Endothelial cell of umbilical vein (primary cell): ENCODE data around the gene NATD1. TPM values are rescaled to one million over a fixed set of nuclear protein-coding genes. Genes with fewer than 3 reads are reported as not detected.

Source experiments
- BruUV-seq: library from RNA; stranded (reverse); fragments of 400-500 nt; replicated peaks from 2 replicates; lab custom pipeline; 2021; lab: Mats Ljungman, UMichigan
- CTCF ChIA-PET: fragments of 300-600, 350-600 bp; sonication (Branson Sonifier 250); formaldehyde crosslinking; loops from one replicate; lab custom pipeline; 2021; ENCODE audit warnings: antibody characterized with exemption, inconsistent platforms; lab: Charles Lee
- POLR2A ChIA-PET: fragments of 300-600, 350-600 bp; sonication (Branson Sonifier 250); formaldehyde crosslinking; loops from one replicate; lab custom pipeline; 2021; ENCODE audit warnings: antibody characterized with exemption, inconsistent platforms; lab: Charles Lee
- DNase-seq: peaks from one replicate; pipeline ENCODE4 v3.0.0-alpha.2; 2011; ENCODE audit warnings: low read depth, low spot score
- FAIRE-seq: peaks from 2 replicates; lab custom pipeline; 2011; peaks lifted over from hg19 to GRCh38; lab: Jason Lieb, UNC
- H2AFZ ChIP-seq: 2 replicates; pipeline ENCODE4 v1.6.0; 2012; ENCODE audit warnings: low read depth, low read length, control low read depth, inconsistent platforms
- H3K27ac ChIP-seq: 2 replicates; pipeline ENCODE4 v1.5.1; 2011; ENCODE audit warnings: low read depth, mild to moderate bottlenecking, control low read depth, low read length, moderate library complexity; ENCODE audit not compliant: insufficient read depth
- H3K27me3 ChIP-seq, 2 experiments: 2 replicates each; pipeline versions ENCODE4 v1.6.0 to v1.6.1; 2011; ENCODE audit warnings: low read length in 2 of 2, mixed read lengths in 1 of 2; ENCODE audit not compliant: control insufficient read depth in 2 of 2, insufficient read depth in 2 of 2
- H3K36me3 ChIP-seq, 2 experiments: 2 replicates in 1 of 2; 3 replicates in 1 of 2; pipeline ENCODE4 v1.5.1; 2011; ENCODE audit warnings: low read length in 2 of 2, mild to moderate bottlenecking in 1 of 2, moderate library complexity in 1 of 2; ENCODE audit not compliant: control insufficient read depth in 2 of 2, insufficient read depth in 2 of 2; ENCODE audit errors: extremely low read depth in 1 of 2
- H3K4me1 ChIP-seq: 3 replicates; pipeline ENCODE4 v1.5.1; 2011; ENCODE audit warnings: mild to moderate bottlenecking, low read length; ENCODE audit not compliant: control insufficient read depth, insufficient read depth; ENCODE audit errors: extremely low read depth
- H3K4me2 ChIP-seq: 2 replicates; pipeline ENCODE4 v1.6.1; 2011; ENCODE audit warnings: low read length, control low read depth, mixed read lengths; ENCODE audit not compliant: insufficient read depth
- H3K4me3 ChIP-seq, 3 experiments: fragments of 200-600 bp in 1 of 3; sonication (generic), shearing (Covaris generic) in 1 of 3; replicated peaks in 1 of 3; 2 replicates each; pipeline ENCODE4 v1.5.1; 2011 to 2016; ENCODE audit warnings: control low read depth in 3 of 3, low read length in 3 of 3, mild to moderate bottlenecking in 2 of 3, inconsistent platforms in 1 of 3, low read depth in 1 of 3, moderate library complexity in 1 of 3; ENCODE audit not compliant: insufficient read depth in 1 of 3
- H3K79me2 ChIP-seq: 2 replicates; pipeline ENCODE4 v1.6.0; 2012; ENCODE audit warnings: low read length, inconsistent platforms; ENCODE audit not compliant: control insufficient read depth, insufficient read depth
- H3K9ac ChIP-seq: replicated peaks from 2 replicates; pipeline ENCODE3; 2011; ENCODE audit warnings: low read length, control low read depth; ENCODE audit not compliant: insufficient read depth; ENCODE audit errors: extremely low read depth
- H3K9me1 ChIP-seq: replicated peaks from 3 replicates; pipeline ENCODE4 v1.6.0; 2011; ENCODE audit warnings: mild to moderate bottlenecking, low read length; ENCODE audit not compliant: control insufficient read depth, insufficient read depth; ENCODE audit errors: extremely low read depth
- H3K9me3 ChIP-seq: replicated peaks from 2 replicates; pipeline ENCODE4 v1.5.1; 2012; ENCODE audit warnings: low read length, inconsistent platforms; ENCODE audit not compliant: control insufficient read depth, insufficient read depth
- H4K20me1 ChIP-seq: replicated peaks from 2 replicates; pipeline ENCODE3; 2011; ENCODE audit warnings: mild to moderate bottlenecking, low read length; ENCODE audit not compliant: control insufficient read depth, insufficient read depth; ENCODE audit errors: extremely low read depth
- CTCF ChIP-seq, 2 donors: IDR thresholded peaks; 1 replicate in 1 of 2; 2 replicates in 1 of 2; pipeline ENCODE4 v1.5.1; 2011; ENCODE audit warnings: low read length in 2 of 2, mild to moderate bottlenecking in 2 of 2, moderate library complexity in 2 of 2, control low read depth in 1 of 2, inconsistent platforms in 1 of 2, low read depth in 1 of 2; ENCODE audit not compliant: insufficient read depth in 1 of 2; ENCODE audit errors: extremely low read depth in 1 of 2
- EZH2 ChIP-seq: IDR thresholded peaks from 2 replicates; pipeline ENCODE4 v1.6.1; 2012; ENCODE audit warnings: borderline replicate concordance, low read depth, mild to moderate bottlenecking, moderate library complexity, low read length, inconsistent platforms; ENCODE audit not compliant: severe bottlenecking
- FOS ChIP-seq: IDR thresholded peaks from 2 replicates; pipeline ENCODE4 v1.6.1; 2011; ENCODE audit warnings: mild to moderate bottlenecking, low read length, moderate library complexity, borderline replicate concordance; ENCODE audit not compliant: insufficient read depth
- GATA2 ChIP-seq: IDR thresholded peaks from 2 replicates; pipeline ENCODE4 v1.7.0; 2011; ENCODE audit warnings: low read depth, mild to moderate bottlenecking, moderate library complexity, mixed read lengths, low read length; ENCODE audit not compliant: insufficient read length, insufficient read depth
- JUN ChIP-seq: IDR thresholded peaks from 2 replicates; pipeline ENCODE4 v1.6.1; 2011; ENCODE audit warnings: borderline replicate concordance, low read depth; ENCODE audit not compliant: insufficient read length, insufficient read depth
- MAX ChIP-seq: IDR thresholded peaks from 2 replicates; pipeline ENCODE4 v1.6.1; 2011; ENCODE audit not compliant: insufficient read depth, insufficient read length
- MYC ChIP-seq: IDR thresholded peaks from one replicate; pipeline ENCODE4 v1.6.1; 2011; ENCODE audit warnings: mild to moderate bottlenecking, low read depth, low read length
- POLR2A ChIP-seq: IDR thresholded peaks from 2 replicates; pipeline ENCODE4 v1.6.1; 2012; ENCODE audit warnings: low read depth, mild to moderate bottlenecking, control low read depth, low read length
- POLR2AphosphoS5 ChIP-seq: IDR thresholded peaks from 2 replicates; pipeline ENCODE4 v1.6.1; 2012; ENCODE audit warnings: low read depth, mild to moderate bottlenecking, control low read depth, low read length, moderate library complexity; ENCODE audit not compliant: insufficient read depth
- dilution Hi-C: fragments of 300-500 bp; cut with MboI; formaldehyde crosslinking; loops from one replicate; pipeline ENCODE4 v1.15.0; 2019; ENCODE audit warnings: low sequenced_read_pairs; ENCODE audit not compliant: extremely low pct_ligation_motif_present
- intact Hi-C: fragments of 100-400 bp; cut with micrococcal nuclease; formaldehyde crosslinking; loops from one replicate; pipeline ENCODE4 v1.10.0; 2022
- polyA plus RNA-seq, 4 experiments: library from polyadenylated mRNA; depleted of rRNA in 3 of 4; stranded (reverse) in 3 of 4; unstranded in 1 of 4; fragments of >200 nt; gene quantifications; 2 replicates each; pipeline versions ENCODE4 v1.2.1 to v1.2.3, GENCODE V29; 2011 to 2012; ENCODE audit warnings: missing spikeins in 1 of 4
- total RNA-seq: library from RNA; stranded (reverse); gene quantifications from 2 replicates; pipeline ENCODE4 v1.2.3, GENCODE V29; 2021

The NATD1 gene
- total and polyA plus RNA-seq, 2 donors (not counting 3 experiments of a cell fraction or from before 2014, with no cell fraction given), result 7.0 to 7.2 TPM

- FAIRE-seq (no peak), DNase-seq (no peak)
- ChIA-PET CTCF (no interaction called here), POLR2A (no interaction called here)
- no peak overlapping the region for H3K4me2 ChIP-seq
- H3K4me3 ChIP-seq, result no peak overlapping the region
- H4K20me1 ChIP-seq, result no peaks in the 10 kb centered on the region
- intact Hi-C loops (no loop called here), dilution Hi-C loops (no loop called here)
- H3K27me3 ChIP-seq, result no peaks in the 10 kb centered on the region
- H3K27ac ChIP-seq, result no peak overlapping the region
- no peaks in the 10 kb centered on the region for H3K9me1 ChIP-seq
- H2AFZ ChIP-seq, result no peak overlapping the region
- H3K36me3 ChIP-seq, result peaks cover 0 to 3% of the 10 kb centered on the region in 2 experiments
- no peaks in the 10 kb centered on the region for H3K79me2 ChIP-seq
- no peak overlapping the region for H3K9ac ChIP-seq
- BruUV-seq, result no TSS peak
- no peak for TF ChIP-seq JUN
- TF ChIP-seq MAX, result no peak
- no peak for TF ChIP-seq FOS
- no peak for TF ChIP-seq POLR2AphosphoS5
- TF ChIP-seq POLR2A, result no peak
- TF ChIP-seq GATA2, result no peak
- TF ChIP-seq EZH2, result no peak
- TF ChIP-seq MYC, result no peak
- no peak for TF ChIP-seq CTCF (IDR thresholded peaks at IDR 0.05; ENCODE audit: extremely low read depth in 1 of 2, insufficient read depth in 1 of 2, low read depth in 1 of 2, low read length in 2 of 2)
- H3K9me3 ChIP-seq, result no peaks in the 10 kb centered on the region
- no peaks in the 10 kb centered on the region for H3K4me1 ChIP-seq
These were observed 9.5 kb downstream of the NATD1 start for GRCh38 chr17:21243516-21244303.
